B cell (primary cell): ENCODE data around the gene LRRC61. TPM values are rescaled to one million over a fixed set of nuclear protein-coding genes. Genes with fewer than 3 reads are reported as not detected.
A peak's percentile ranks its signal among the peaks of the same experiment; 100 is the strongest.

Source experiments
- ATAC-seq: fragments of 200-7000 bp; cut with Tn5 transposase; one replicate; pipeline ENCODE4 v1.10.0; 2021; ENCODE audit warnings: low read depth, mild to moderate bottlenecking, moderate number of reproducible peaks, moderate library complexity
- CTCF ChIA-PET: fragments of 350-600 bp; sonication (Branson Sonifier 250); formaldehyde crosslinking; loops from one replicate; lab custom pipeline; 2021; ENCODE audit warnings: antibody characterized with exemption, inconsistent platforms; lab: Charles Lee
- POLR2A ChIA-PET: fragments of 350-600 bp; sonication (Branson Sonifier 250); formaldehyde crosslinking; loops from one replicate; lab custom pipeline; 2021; ENCODE audit warnings: antibody characterized with exemption; lab: Charles Lee
- DNase-seq: peaks from one replicate; pipeline ENCODE4 v3.0.0; 2013
- H2AFZ ChIP-seq: 2 replicates; pipeline ENCODE4 v1.6.1; 2012; ENCODE audit warnings: mild to moderate bottlenecking, low read depth, low read length; ENCODE audit not compliant: insufficient read depth, poor library complexity, severe bottlenecking
- H3K27ac ChIP-seq, 2 donors: 1 replicate in 1 of 2; 2 replicates in 1 of 2; pipeline ENCODE4 v1.5.1; 2012 to 2013; ENCODE audit warnings: low read length in 2 of 2, mild to moderate bottlenecking in 2 of 2, moderate library complexity in 1 of 2
- H3K27me3 ChIP-seq, 4 experiments: fragments of 200-600 bp in 1 of 4; sonication (generic) in 1 of 4; replicated peaks in 1 of 4; 1 replicate in 2 of 4; 2 replicates in 2 of 4; pipeline versions ENCODE4 v1.6.1 to v1.7.0; 2013 to 2016; ENCODE audit warnings: low read length in 3 of 4, mild to moderate bottlenecking in 2 of 4, mixed read lengths in 1 of 4, moderate library complexity in 1 of 4; ENCODE audit not compliant: insufficient read depth in 4 of 4, control insufficient read depth in 3 of 4; ENCODE audit errors: control extremely low read depth in 1 of 4
- H3K36me3 ChIP-seq, 2 experiments: replicated peaks in 1 of 2; 1 replicate in 1 of 2; 2 replicates in 1 of 2; pipeline versions ENCODE4 v1.6.1 to v1.7.1; 2013; ENCODE audit warnings: low read length in 1 of 2; ENCODE audit not compliant: insufficient read depth in 2 of 2, control insufficient read depth in 1 of 2; ENCODE audit errors: control extremely low read depth in 1 of 2, extremely low read depth in 1 of 2
- H3K4me1 ChIP-seq, 2 donors: fragments of 200-600 bp in 1 of 2; sonication (generic) in 1 of 2; 1 replicate in 1 of 2; 2 replicates in 1 of 2; pipeline versions ENCODE4 v1.5.1 to v1.6.1; 2013 to 2017; ENCODE audit warnings: low read length in 2 of 2; ENCODE audit not compliant: control insufficient read depth in 2 of 2, insufficient read depth in 2 of 2
- H3K4me2 ChIP-seq: replicated peaks from 2 replicates; pipeline ENCODE3; 2012; ENCODE audit warnings: mild to moderate bottlenecking, low read depth, low read length; ENCODE audit not compliant: poor library complexity, severe bottlenecking
- H3K4me3 ChIP-seq, 5 experiments: fragments of 200-600 bp in 1 of 5; sonication (generic) in 1 of 5; 1 replicate in 3 of 5; 2 replicates in 2 of 5; pipeline versions ENCODE4 v1.5.1 to v1.7.0; 2011 to 2016; ENCODE audit warnings: low read length in 4 of 5, mild to moderate bottlenecking in 4 of 5, low read depth in 2 of 5, control low read depth in 1 of 5, moderate library complexity in 1 of 5; ENCODE audit not compliant: insufficient read depth in 1 of 5; ENCODE audit errors: control extremely low read depth in 1 of 5, extremely low read depth in 1 of 5
- H3K79me2 ChIP-seq: fragments of 200-600 bp; sonication (generic); one replicate; pipeline ENCODE4 v1.6.0; 2016; ENCODE audit warnings: low read length; ENCODE audit not compliant: control insufficient read depth, insufficient read depth
- H3K9ac ChIP-seq: fragments of 200-600 bp; sonication (generic); 2 replicates; pipeline ENCODE4 v1.6.1; 2017; ENCODE audit warnings: mild to moderate bottlenecking, low read length, moderate library complexity
- H3K9me3 ChIP-seq, 3 donors: one replicate each; pipeline versions ENCODE4 v1.6.1 to v1.7.1; 2013; ENCODE audit warnings: low read length in 2 of 3; ENCODE audit not compliant: control insufficient read depth in 2 of 3, insufficient read depth in 1 of 3; ENCODE audit errors: control extremely low read depth in 1 of 3
- H4K20me1 ChIP-seq: 2 replicates; pipeline ENCODE4 v1.6.0; 2012; ENCODE audit warnings: mild to moderate bottlenecking, low read length; ENCODE audit not compliant: insufficient read depth, control insufficient read depth, poor library complexity, severe bottlenecking
- H3K27ac Mint-ChIP-seq: one replicate; pipeline ENCODE4 v1.8.0; 2021; ENCODE audit warnings: mixed read lengths
- H3K27me3 Mint-ChIP-seq: one replicate; pipeline ENCODE4 v1.8.0; 2021; ENCODE audit warnings: mixed read lengths
- H3K4me1 Mint-ChIP-seq: one replicate; pipeline ENCODE4 v1.8.0; 2021; ENCODE audit warnings: mixed read lengths
- H3K4me3 Mint-ChIP-seq: one replicate; pipeline ENCODE4 v1.8.0; 2021; ENCODE audit warnings: mixed read lengths
- H3K9me3 Mint-ChIP-seq: one replicate; pipeline ENCODE4 v1.8.0; 2022; ENCODE audit warnings: mixed read lengths; ENCODE audit not compliant: insufficient read depth
- CTCF ChIP-seq: fragments of 200-600 bp; IDR thresholded peaks from one replicate; pipeline ENCODE4 v1.8.0; 2022; ENCODE audit warnings: antibody characterized with exemption, mild to moderate bottlenecking
- EZH2 ChIP-seq: IDR thresholded peaks from 2 replicates; pipeline ENCODE4 v1.6.1; 2012; ENCODE audit warnings: borderline replicate concordance, low read depth, mild to moderate bottlenecking, moderate library complexity, low read length; ENCODE audit not compliant: insufficient read depth, poor library complexity, severe bottlenecking
- WGBS: methylation state at CpG from one replicate; pipeline ENCODE4 v1.1.5; 2013; ENCODE audit warnings: missing lambda C conversion rate; ENCODE audit not compliant: insufficient coverage; 5-methylcytosine and 5-hydroxymethylcytosine counted together
- intact Hi-C: fragments of 100-400 bp; cut with micrococcal nuclease; formaldehyde crosslinking; loops from one replicate; pipeline ENCODE4 v1.10.0; 2022
- polyA minus RNA-seq: library from RNA; depleted of rRNA, polyadenylated mRNA; stranded (reverse); fragments of >200 nt; gene quantifications from 2 replicates; pipeline ENCODE4 v1.2.3, GENCODE V29; 2012
- polyA plus RNA-seq: library from polyadenylated mRNA; depleted of rRNA; stranded (reverse); fragments of >200 nt; gene quantifications from 2 replicates; pipeline ENCODE4 v1.2.3, GENCODE V29; 2012
- total RNA-seq, 2 donors: library from RNA; stranded (reverse); fragments of 120-200 nt in 1 of 2; gene quantifications; 1 replicate in 1 of 2; 2 replicates in 1 of 2; pipeline versions ENCODE4 v1.2.3 to v1.2.4, GENCODE V29; 2013 to 2022

Gene LRRC61
- 12.8 and 15.5 TPM in 2 replicates for total RNA-seq
- 11.9 TPM for total RNA-seq (2013)
- polyA plus RNA-seq, result 5.3 and 12.9 TPM in 2 replicates
- polyA minus RNA-seq, result 17.9 and 24.5 TPM in 2 replicates

- H3K9me3 Mint-ChIP-seq, result no peaks in the 10 kb centered on the region
- ChIA-PET CTCF (interaction anchor here (0.8 to 1.0 kb wide), 2 partner anchors 32 to 47 kb away, joined by 3 read pairs; no protein-coding TSS in a partner anchor), POLR2A (interaction anchor here (0.5 to 1.8 kb wide), 2 partner anchors 27 to 43 kb away, joined by 3 to 5 read pairs; no protein-coding TSS in a partner anchor)
- Histone ChIP-seq H3K9ac (peak within 1 kb of the TSS; percentile 91), H3K27ac (peak within 1 kb of the TSS; percentile 82 to 88), H3K36me3 (peaks cover 0 to 21% of the 10 kb centered on the region in 2 experiments), H3K4me1 (peaks cover 11 to 34% of the 10 kb centered on the region in 2 donors), H4K20me1 (no peaks in the 10 kb centered on the region), H3K9me3 (peaks cover 0 to 4% (median 0%) of the 10 kb centered on the region in 3 donors), H3K79me2 (peaks cover 10% of the 10 kb centered on the region), H3K4me2 (peak within 1 kb of the TSS; percentile 86), H2AFZ (peak within 1 kb of the TSS; percentile 90), H3K27me3 (no peaks in the 10 kb centered on the region), H3K4me3 (peak within 1 kb of the TSS; percentile 75 to 94 (median 88))
- H3K4me3 Mint-ChIP-seq, result peak within 1 kb of the TSS; percentile 99
- DNase-seq (peak; percentile 79), ATAC-seq (peak; percentile 78)
- no peaks in the 10 kb centered on the region for H3K27me3 Mint-ChIP-seq
- intact Hi-C loops, result loop anchor here (1.0 to 5.0 kb wide), 5 partner anchors 34 to 112 kb away; partner anchors contain the start of gene ZNF775
- 4% methylated on average over 81 of the region's 82 CpGs for WGBS
- no peak for TF ChIP-seq EZH2
- no peak for TF ChIP-seq CTCF
- peak within 1 kb of the TSS; percentile 98 for H3K27ac Mint-ChIP-seq
- peaks cover 47% of the 10 kb centered on the region for H3K4me1 Mint-ChIP-seq
Measured at GRCh38 chr7:150322833-150323681, at the start of gene LRRC61, which contains the start of gene ACTR3C. Gene LRRC61 (plus strand): TSS chr7:150323355. CDS start chr7:150336862, 13,507 bp downstream. Gene ACTR3C (minus strand): TSS chr7:150323545. CDS start chr7:150295296, 28,249 bp downstream.
